C4-2B (cell line): ENCODE measurements around the gene FBXO5.

Experiments
- ZFX ChIP-seq: fragments of 450-650 bp; IDR thresholded peaks from 2 replicates; pipeline ENCODE4 v1.6.1; 2017
- TF ChIP-seq, protein P1 (sequence below): fragments of 450-650 bp; conservative IDR thresholded peaks from 2 replicates; pipeline ENCODE4 v1.5.1; 2017; ENCODE audit warnings: mild to moderate bottlenecking

DNA sequence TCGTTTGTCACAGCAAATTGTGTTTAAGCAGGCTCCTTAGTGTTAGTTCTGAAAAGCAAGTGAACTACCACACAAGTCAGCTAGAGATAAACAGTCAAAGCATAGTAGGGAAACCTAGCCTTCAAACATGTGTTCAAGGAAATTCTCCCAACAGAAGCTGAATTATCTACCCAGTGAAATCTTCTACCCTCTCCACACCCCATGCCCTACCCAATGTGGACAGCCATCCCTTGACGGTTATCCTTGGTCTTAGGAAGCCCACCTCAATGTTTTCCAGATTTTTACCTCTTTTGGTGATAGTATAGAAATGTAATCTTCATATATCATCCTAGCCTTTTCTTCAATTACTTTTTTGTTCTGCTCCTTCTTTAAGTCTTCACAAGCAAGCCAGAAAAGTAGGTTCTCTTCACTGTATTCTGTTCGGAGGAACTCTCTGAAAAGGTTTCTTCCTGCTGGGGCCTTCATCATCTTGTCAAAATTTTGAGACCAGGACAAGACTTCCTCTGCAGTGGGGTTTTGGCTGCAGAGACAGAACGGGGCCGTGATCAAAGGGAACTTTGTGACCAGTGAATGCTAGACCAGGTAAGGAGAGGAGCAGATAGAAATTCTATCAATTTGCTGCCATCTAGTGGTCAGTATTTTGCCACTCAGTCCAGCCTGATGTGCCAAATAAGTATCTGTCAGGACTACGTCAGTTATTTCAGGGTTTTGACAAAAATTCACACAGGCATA, 41.3 kb upstream of the FBXO5 start:
- TF ChIP-seq, protein P1, sequence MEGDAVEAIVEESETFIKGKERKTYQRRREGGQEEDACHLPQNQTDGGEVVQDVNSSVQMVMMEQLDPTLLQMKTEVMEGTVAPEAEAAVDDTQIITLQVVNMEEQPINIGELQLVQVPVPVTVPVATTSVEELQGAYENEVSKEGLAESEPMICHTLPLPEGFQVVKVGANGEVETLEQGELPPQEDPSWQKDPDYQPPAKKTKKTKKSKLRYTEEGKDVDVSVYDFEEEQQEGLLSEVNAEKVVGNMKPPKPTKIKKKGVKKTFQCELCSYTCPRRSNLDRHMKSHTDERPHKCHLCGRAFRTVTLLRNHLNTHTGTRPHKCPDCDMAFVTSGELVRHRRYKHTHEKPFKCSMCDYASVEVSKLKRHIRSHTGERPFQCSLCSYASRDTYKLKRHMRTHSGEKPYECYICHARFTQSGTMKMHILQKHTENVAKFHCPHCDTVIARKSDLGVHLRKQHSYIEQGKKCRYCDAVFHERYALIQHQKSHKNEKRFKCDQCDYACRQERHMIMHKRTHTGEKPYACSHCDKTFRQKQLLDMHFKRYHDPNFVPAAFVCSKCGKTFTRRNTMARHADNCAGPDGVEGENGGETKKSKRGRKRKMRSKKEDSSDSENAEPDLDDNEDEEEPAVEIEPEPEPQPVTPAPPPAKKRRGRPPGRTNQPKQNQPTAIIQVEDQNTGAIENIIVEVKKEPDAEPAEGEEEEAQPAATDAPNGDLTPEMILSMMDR, result peak; percentile 81
- TF ChIP-seq ZFX, result no peak
